ENCODE results near the gene PLCB4.

DNA sequence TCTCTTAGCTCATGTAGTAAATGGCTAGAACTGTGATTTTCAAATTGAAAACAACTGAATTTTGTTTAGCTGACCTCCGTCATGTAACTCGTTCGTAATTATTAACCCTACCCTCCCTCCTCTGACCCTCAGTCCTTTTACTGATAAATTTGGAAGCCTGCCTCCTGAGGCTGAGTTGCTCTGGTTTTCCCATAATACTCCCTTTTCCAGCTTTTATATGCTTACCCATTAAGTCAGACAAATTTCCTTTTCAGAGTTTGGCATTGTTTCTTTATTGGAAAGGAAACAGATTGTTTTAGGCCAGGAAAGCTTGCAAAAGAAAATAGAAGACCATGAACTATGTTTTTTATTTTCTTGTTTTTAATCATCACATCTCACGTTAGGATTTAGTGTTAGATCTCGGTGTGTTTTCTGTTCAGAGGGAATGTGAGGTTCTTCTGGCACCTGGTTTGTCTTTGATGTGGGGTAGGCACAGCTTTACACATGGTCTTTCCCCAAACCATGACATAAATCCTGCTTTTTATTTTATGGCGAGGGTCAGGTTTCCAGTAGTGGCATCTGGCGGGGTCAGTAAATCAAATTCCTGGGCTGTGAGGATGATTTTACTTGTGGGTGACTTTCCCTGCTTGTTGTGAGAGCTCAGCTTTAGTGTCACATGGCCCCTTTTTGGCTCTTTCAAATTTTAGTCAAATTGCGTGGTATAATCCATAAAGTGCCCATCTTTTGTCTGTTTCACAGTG is 24.5 kb downstream of the PLCB4 start:
- TF ChIP-seq POLR2AphosphoS5 (IDR thresholded peaks at IDR 0.05): no peak
- TF ChIP-seq, protein P1, sequence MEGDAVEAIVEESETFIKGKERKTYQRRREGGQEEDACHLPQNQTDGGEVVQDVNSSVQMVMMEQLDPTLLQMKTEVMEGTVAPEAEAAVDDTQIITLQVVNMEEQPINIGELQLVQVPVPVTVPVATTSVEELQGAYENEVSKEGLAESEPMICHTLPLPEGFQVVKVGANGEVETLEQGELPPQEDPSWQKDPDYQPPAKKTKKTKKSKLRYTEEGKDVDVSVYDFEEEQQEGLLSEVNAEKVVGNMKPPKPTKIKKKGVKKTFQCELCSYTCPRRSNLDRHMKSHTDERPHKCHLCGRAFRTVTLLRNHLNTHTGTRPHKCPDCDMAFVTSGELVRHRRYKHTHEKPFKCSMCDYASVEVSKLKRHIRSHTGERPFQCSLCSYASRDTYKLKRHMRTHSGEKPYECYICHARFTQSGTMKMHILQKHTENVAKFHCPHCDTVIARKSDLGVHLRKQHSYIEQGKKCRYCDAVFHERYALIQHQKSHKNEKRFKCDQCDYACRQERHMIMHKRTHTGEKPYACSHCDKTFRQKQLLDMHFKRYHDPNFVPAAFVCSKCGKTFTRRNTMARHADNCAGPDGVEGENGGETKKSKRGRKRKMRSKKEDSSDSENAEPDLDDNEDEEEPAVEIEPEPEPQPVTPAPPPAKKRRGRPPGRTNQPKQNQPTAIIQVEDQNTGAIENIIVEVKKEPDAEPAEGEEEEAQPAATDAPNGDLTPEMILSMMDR (IDR thresholded peaks at IDR 0.05): no peak
